Subcutaneous adipose tissue (tissue), 4 donors: Measurements from ENCODE around the gene MIPOL1. TPM values are rescaled to one million over a fixed set of nuclear protein-coding genes. Genes with fewer than 3 reads are reported as not detected.

ENCODE experiments used
- total RNA-seq, 4 donors: library from RNA; depleted of rRNA; stranded (reverse); fragments of >200 nt; gene quantifications; one replicate each; pipeline ENCODE4 v1.1.0, GENCODE V29; 2016
- TF ChIP-seq, protein P1 (sequence below): fragments of 450-650 bp; IDR thresholded peaks from one replicate; pipeline ENCODE4 v1.5.1; 2016; ENCODE audit warnings: low read depth, mild to moderate bottlenecking, control low read depth, antibody characterized with exemption, moderate library complexity

The MIPOL1 gene
- total RNA-seq, 4 donors from 2014 or later = 7.6 to 20.9 (median 11.1) TPM

DNA sequence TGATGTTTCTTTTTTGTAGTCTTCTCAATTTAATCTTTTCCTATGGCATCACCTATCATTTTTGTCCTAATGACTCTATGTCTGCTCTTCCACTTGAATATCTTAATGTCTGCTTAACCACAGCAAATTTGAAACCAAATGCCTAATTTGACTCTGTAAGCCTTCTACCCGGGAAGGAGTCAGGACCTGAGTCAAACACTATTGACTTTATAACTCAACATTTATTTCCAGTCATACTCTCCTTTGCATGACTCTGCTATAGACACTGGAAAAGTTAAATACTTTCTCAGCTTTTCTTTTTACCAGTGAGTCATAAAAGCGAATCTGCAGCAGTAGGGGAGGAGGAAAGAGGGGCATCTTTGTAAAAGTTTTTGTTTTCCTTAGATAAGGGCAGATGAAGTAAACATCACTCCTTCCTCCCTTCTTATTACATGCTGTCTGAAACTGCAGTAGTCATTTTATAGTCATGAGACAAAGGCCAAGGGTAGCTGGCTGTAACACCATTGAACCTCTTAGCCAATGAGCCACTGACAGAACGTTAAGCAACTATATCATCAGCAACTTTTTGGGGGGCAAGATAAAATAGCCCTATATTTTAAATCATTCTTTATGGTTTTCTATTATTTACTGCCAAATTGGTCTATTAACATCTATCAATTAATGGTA lies 179.3 kb downstream of the MIPOL1 start:
- TF ChIP-seq, protein P1, sequence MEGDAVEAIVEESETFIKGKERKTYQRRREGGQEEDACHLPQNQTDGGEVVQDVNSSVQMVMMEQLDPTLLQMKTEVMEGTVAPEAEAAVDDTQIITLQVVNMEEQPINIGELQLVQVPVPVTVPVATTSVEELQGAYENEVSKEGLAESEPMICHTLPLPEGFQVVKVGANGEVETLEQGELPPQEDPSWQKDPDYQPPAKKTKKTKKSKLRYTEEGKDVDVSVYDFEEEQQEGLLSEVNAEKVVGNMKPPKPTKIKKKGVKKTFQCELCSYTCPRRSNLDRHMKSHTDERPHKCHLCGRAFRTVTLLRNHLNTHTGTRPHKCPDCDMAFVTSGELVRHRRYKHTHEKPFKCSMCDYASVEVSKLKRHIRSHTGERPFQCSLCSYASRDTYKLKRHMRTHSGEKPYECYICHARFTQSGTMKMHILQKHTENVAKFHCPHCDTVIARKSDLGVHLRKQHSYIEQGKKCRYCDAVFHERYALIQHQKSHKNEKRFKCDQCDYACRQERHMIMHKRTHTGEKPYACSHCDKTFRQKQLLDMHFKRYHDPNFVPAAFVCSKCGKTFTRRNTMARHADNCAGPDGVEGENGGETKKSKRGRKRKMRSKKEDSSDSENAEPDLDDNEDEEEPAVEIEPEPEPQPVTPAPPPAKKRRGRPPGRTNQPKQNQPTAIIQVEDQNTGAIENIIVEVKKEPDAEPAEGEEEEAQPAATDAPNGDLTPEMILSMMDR = no peak

DNA sequence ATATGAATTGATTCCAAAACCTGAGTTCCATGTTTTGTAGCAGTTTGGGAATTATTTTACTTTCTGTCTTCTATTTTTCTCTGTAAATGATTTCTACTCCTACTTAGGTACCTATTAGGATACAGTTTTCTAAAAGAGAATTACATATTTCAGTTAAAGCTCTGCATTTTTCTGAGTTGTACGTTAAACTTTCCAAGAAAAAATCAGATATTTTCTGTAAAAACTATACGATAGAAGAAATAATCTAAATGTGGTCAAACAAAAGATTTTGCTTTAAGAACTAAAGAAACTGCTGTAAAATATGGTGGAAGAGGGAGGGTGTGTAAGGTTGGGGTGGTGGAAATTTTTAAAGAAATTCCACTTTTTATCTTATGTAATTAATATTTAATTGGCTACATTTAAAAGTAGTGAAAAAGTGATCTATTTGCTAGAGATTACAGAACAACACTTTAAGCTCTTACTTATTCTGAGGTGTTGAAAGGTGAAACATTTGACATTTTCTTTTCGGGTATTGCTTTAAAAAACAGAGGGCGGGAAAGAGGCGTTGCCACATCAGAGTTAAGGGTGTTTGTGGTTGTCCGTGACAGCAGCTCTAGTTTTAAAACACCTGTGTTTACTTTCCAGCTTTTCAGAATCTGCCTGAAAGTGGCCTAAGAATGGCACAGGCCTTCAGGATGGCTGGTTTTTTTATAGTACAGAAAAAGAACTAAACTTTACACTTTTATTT lies 187.3 kb downstream of the MIPOL1 start:
- TF ChIP-seq, protein P1 = no peak

DNA sequence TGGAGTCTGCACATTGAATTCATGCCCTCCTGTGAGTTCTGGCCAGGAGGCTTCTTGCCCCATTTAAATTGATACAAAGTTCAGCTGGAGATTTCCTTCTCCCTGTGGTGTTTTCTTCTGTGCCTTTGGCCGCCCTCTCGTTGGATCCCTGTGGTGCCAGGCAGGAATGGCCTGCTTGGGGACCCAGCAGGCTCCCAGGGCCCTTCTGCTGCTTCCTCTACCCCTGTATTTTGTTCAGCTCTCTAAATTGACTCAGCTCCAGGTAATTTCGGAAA lies 200.1 kb downstream of the MIPOL1 start:
- TF ChIP-seq, protein P1 = no peak

DNA sequence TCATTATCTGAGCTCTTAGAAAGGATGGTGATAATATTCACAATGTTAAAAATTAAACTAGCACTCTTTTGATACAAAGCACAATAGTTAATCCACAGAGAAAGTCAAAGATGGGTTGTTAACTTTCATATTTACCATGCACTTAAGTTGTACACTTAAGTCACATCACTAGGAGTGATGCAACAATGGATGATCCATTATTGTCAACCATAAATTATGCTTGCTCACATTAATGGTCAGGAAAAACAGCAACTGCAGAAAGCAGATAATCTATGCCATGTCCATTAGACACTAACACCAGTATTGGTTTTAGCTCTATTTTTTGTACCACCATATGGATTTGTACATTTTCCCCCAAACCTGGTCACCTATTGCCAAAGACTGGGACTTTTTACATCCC lies 201.8 kb downstream of the MIPOL1 start:
- TF ChIP-seq, protein P1 = no peak

DNA sequence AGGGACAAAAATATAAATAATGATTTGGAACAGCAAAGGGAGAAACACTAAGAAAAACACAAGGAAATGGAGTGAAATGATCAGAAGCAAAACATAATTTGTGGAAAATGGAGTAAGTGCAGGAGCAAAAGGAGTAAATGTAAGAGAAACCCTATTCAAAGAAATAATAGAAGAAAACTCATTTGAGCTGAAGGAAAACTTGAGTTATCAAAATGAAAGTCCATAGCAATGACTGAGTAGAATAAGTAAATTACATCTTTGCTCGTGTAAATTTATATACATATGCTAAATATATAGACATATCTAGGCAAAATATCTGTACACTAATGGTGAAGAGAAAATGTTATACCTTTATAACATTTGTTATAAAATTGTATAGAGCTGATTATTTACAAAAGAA lies 203.4 kb downstream of the MIPOL1 start:
- TF ChIP-seq, protein P1 = no peak

DNA sequence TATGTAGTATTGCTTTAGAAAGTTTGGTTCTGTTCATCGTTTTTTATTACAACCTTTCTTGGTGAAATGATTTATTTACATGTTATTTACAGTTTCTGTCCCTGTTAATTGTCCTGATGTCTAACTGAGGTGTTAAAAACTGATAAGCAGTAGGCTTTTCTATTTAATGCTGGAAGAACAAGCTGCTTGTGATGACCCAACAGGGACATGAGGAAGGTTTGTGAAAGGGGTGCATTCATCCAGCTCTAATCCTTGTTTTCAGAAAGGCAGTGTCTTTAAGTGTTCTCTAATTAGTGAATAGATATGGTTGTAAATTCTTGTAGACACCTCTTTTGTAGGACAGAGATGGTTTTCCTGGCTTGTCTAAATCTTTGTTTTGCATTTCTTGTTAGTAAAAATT lies 205.9 kb downstream of the MIPOL1 start:
- TF ChIP-seq, protein P1 = no peak

DNA sequence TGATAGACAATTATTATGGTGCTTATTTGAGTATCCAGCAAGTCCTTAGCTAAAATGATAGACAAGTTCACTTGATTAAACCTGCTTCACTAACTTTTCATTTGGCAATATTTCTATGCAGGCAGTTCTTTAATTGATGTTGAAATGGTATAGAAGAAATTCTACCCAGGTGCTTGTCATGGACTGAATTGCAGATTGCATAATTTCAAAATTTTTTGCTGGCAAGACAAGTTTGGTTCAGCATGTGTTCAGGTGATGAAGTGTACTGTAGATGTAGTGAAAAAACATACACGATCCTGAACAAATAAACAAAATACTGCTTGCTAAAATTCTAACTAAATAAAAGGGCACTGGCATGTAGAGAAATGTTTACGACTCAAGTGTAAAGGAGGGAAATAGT lies 208.4 kb downstream of the MIPOL1 start:
- TF ChIP-seq, protein P1 = no peak
